GM12878 (cell line): ENCODE results near the gene TNKS2. TPM values are rescaled to one million over a fixed set of nuclear protein-coding genes. Genes with fewer than 3 reads are reported as not detected.

Experiments
- ATAC-seq: fragments of 200-7000 bp; cut with Tn5 transposase; 3 replicates; pipeline ENCODE4 v1.9.1; 2020; ENCODE audit warnings: mild to moderate bottlenecking, moderate library complexity
- BruUV-seq: library from RNA; stranded (reverse); fragments of 400-500 nt; replicated peaks from 2 replicates; lab custom pipeline; 2021; lab: Mats Ljungman, UMichigan
- CTCF ChIA-PET: fragments of 300-600 bp; sonication (Branson Sonifier 250); formaldehyde crosslinking; extraction: SDS; loops from one replicate; lab custom pipeline; 2021; ENCODE audit warnings: inconsistent platforms; lab: Yijun Ruan, JAX
- POLR2A ChIA-PET: fragments of 350-600 bp; formaldehyde crosslinking; extraction: SDS; loops from one replicate; lab custom pipeline; 2021; ENCODE audit warnings: inconsistent platforms; lab: Charles Lee
- RAD21 ChIA-PET: fragments of 300-600 bp; sonication (Branson Sonifier 250); formaldehyde crosslinking; loops from one replicate; lab custom pipeline; 2023; ENCODE audit warnings: antibody characterized with exemption; ENCODE audit not compliant: unreplicated experiment; lab: Charles Lee
- SMC1A ChIA-PET: fragments of 300-600 bp; sonication (Branson Sonifier 250); formaldehyde crosslinking; loops from one replicate; lab custom pipeline; 2023; ENCODE audit not compliant: unreplicated experiment, uncharacterized antibody; lab: Charles Lee
- DNase-seq: peaks from one replicate; pipeline ENCODE4 v3.0.0-alpha.2; 2011; ENCODE audit warnings: low read depth, low spot score
- FAIRE-seq: peaks from 3 replicates; lab custom pipeline; 2011; peaks lifted over from hg19 to GRCh38; lab: Jason Lieb, UNC
- H2AFZ ChIP-seq: 2 replicates; pipeline ENCODE4 v1.6.0; 2011; ENCODE audit warnings: low read depth, low read length, control low read depth; ENCODE audit not compliant: control insufficient read depth
- H3K27ac ChIP-seq: 2 replicates; pipeline ENCODE4 v1.5.1; 2011; ENCODE audit warnings: control low read depth; ENCODE audit not compliant: control insufficient read depth, insufficient read depth
- H3K27me3 ChIP-seq, 2 experiments: replicated peaks in 1 of 2; 2 replicates each; pipeline versions ENCODE4 v1.6.0 to v1.6.1; 2011; ENCODE audit warnings: low read length in 1 of 2; ENCODE audit not compliant: control insufficient read depth in 2 of 2, insufficient read depth in 2 of 2
- H3K36me3 ChIP-seq, 2 experiments: 2 replicates each; pipeline ENCODE4 v1.5.1; 2011; ENCODE audit warnings: low read length in 1 of 2; ENCODE audit not compliant: control insufficient read depth in 2 of 2, insufficient read depth in 2 of 2
- H3K4me1 ChIP-seq: 2 replicates; pipeline ENCODE4 v1.6.1; 2011; ENCODE audit warnings: mild to moderate bottlenecking, low read length, moderate library complexity, mixed read lengths; ENCODE audit not compliant: control insufficient read depth, insufficient read depth
- H3K4me2 ChIP-seq: 2 replicates; pipeline ENCODE4 v1.6.0; 2011; ENCODE audit warnings: control low read depth; ENCODE audit not compliant: control insufficient read depth, insufficient read depth
- H3K4me3 ChIP-seq: fragments of 200-600 bp; sonication (generic); 2 replicates; pipeline ENCODE4 v1.5.1; 2016
- H3K79me2 ChIP-seq: 2 replicates; pipeline ENCODE4 v1.6.0; 2011; ENCODE audit warnings: low read length; ENCODE audit not compliant: control insufficient read depth, insufficient read depth
- H3K9ac ChIP-seq: 2 replicates; pipeline ENCODE4 v1.8.0; 2011; ENCODE audit warnings: low read length, control low read depth, mixed read lengths; ENCODE audit not compliant: control insufficient read depth, insufficient read depth
- H3K9me3 ChIP-seq: replicated peaks from 3 replicates; pipeline ENCODE4 v1.5.1; 2011; ENCODE audit warnings: mild to moderate bottlenecking, low read length; ENCODE audit not compliant: control insufficient read depth, insufficient read depth
- H4K20me1 ChIP-seq: 2 replicates; pipeline ENCODE4 v1.6.0; 2011; ENCODE audit not compliant: control insufficient read depth, insufficient read depth
- BCL3 ChIP-seq: IDR thresholded peaks from 2 replicates; pipeline ENCODE4 v1.6.1; 2011; ENCODE audit warnings: borderline replicate concordance, low read depth, mild to moderate bottlenecking, moderate library complexity, low read length; ENCODE audit not compliant: insufficient read depth, poor library complexity, severe bottlenecking
- EP300 ChIP-seq, 2 experiments: fragments of 150-350 bp in 1 of 2; IDR thresholded peaks; 2 replicates each; pipeline ENCODE4 v1.6.1; 2011 to 2012; ENCODE audit warnings: low read depth in 2 of 2, low read length in 2 of 2, borderline replicate concordance in 1 of 2, improper control_type of control experiment in 1 of 2, inconsistent platforms in 1 of 2; ENCODE audit not compliant: control insufficient read depth in 1 of 2
- IKZF1 ChIP-seq: fragments of 450-650 bp; conservative IDR thresholded peaks from 2 replicates; pipeline ENCODE4 v1.6.1; 2017; ENCODE audit warnings: antibody characterized with exemption, mild to moderate bottlenecking
- MYC ChIP-seq: IDR thresholded peaks from 2 replicates; pipeline ENCODE4 v1.6.1; 2011; ENCODE audit warnings: mild to moderate bottlenecking, low read length, moderate library complexity, inconsistent platforms; ENCODE audit not compliant: insufficient read depth, insufficient replicate concordance, insufficient read length, severe bottlenecking
- PAX8 ChIP-seq: fragments of 450-650 bp; IDR thresholded peaks from 2 replicates; pipeline ENCODE4 v1.6.1; 2017; ENCODE audit warnings: mild to moderate bottlenecking, moderate library complexity
- RFX5 ChIP-seq: IDR thresholded peaks from 2 replicates; pipeline ENCODE4 v1.6.1; 2011; ENCODE audit warnings: low read depth, low read length, improper control_type of control experiment
- SMARCA5 ChIP-seq: fragments of 450-650 bp; IDR thresholded peaks from 2 replicates; pipeline ENCODE4 v1.6.1; 2017; ENCODE audit warnings: mild to moderate bottlenecking
- SPI1 ChIP-seq: IDR thresholded peaks from 2 replicates; pipeline ENCODE4 v1.6.1; 2011; ENCODE audit warnings: low read depth, mild to moderate bottlenecking, low read length, moderate library complexity, borderline replicate concordance; ENCODE audit not compliant: insufficient read depth
- TCF12 ChIP-seq: IDR thresholded peaks from 2 replicates; pipeline ENCODE4 v1.6.1; 2011; ENCODE audit warnings: low read depth, mild to moderate bottlenecking, low read length
- TCF3 ChIP-seq: IDR thresholded peaks from 2 replicates; pipeline ENCODE4 v1.6.1; 2012; ENCODE audit warnings: low read depth, mild to moderate bottlenecking, low read length, borderline replicate concordance; ENCODE audit not compliant: insufficient read depth
- ZBTB11 ChIP-seq: fragments of 450-650 bp; formaldehyde crosslinking; IDR thresholded peaks from 2 replicates; pipeline ENCODE4 v1.5.0; 2022; ENCODE audit warnings: mild to moderate bottlenecking, missing genetic modification characterization
- ZZZ3 ChIP-seq: IDR thresholded peaks from 2 replicates; pipeline ENCODE4 v1.6.1; 2011; ENCODE audit warnings: low read depth; ENCODE audit not compliant: control insufficient read depth, insufficient read length
- WGBS: methylation state at CpG from one replicate; pipeline ENCODE4 v1.1.6; 2016; ENCODE audit warnings: low lambda C conversion rate; ENCODE audit not compliant: insufficient replicate concordance, insufficient coverage; ENCODE audit errors: missing lambda C conversion rate; 5-methylcytosine and 5-hydroxymethylcytosine counted together
- in situ Hi-C: fragments of 300-500 bp; cut with MboI; formaldehyde crosslinking; loops from 9 replicates; pipeline ENCODE4 v1.14.3; 2018; ENCODE audit warnings: mixed read lengths
- intact Hi-C: fragments of 100-400 bp; cut with micrococcal nuclease; formaldehyde crosslinking; loops from one replicate; pipeline ENCODE4 v1.14.2; 2022; ENCODE audit not compliant: unreplicated experiment
- polyA plus RNA-seq, 11 experiments: library from polyadenylated mRNA; depleted of rRNA in 4 of 11; unstranded in 6 of 11; stranded (reverse) in 5 of 11; fragments of >200 nt; fragmentation: Nextera tagmentation in 4 of 11; fragmentation: Illumina TruSeq in 1 of 11; extraction: Ambion mirVana in 4 of 11; extraction: Trizol in 1 of 11; gene quantifications; 1 replicate in 1 of 11; 2 replicates in 10 of 11; pipeline versions ENCODE4 v1.2.1 to v1.2.3, GENCODE V29; 2011 to 2016; ENCODE audit warnings: inconsistent platforms in 2 of 11, missing spikeins in 2 of 11, low read depth in 1 of 11
- total RNA-seq, 4 experiments: library from RNA; depleted of rRNA in 3 of 4; stranded (reverse); fragments of >200 nt in 3 of 4; fragmentation: Illumina TruSeq in 1 of 4; extraction: Trizol in 1 of 4; gene quantifications; 2 replicates each; pipeline versions ENCODE4 v1.2.1 to v1.2.3, GENCODE V29; 2013 to 2021

Gene TNKS2
- total and polyA plus RNA-seq, 10 of the 15 experiments (the other 5 are each of a cell fraction or from before 2014, with no cell fraction given) = 2.9 to 24.2 (median 6.9) TPM

GRCh38 chr10:91761721-91762120 lies 36.5 kb upstream of the TNKS2 start:
- H4K20me1 ChIP-seq = no peaks in the 10 kb centered on the region
- RAD21 ChIA-PET = interaction anchor here (4.2 kb wide), 1 partner anchor 150 kb away, joined by 33 read pairs; no protein-coding TSS in a partner anchor
- WGBS = 14% methylated on average over 1 of the region's 1 CpG
- no peak overlapping the region for H3K9ac ChIP-seq
- no peaks in the 10 kb centered on the region for H3K4me1 ChIP-seq
- intact Hi-C loops (no loop called here), in situ Hi-C loops (no loop called here)
- H3K27ac ChIP-seq = no peak overlapping the region
- no peak overlapping the region for H3K4me3 ChIP-seq
- TF ChIP-seq MYC (no peak), SMARCA5 (no peak), TCF12 (no peak), TCF3 (no peak), RFX5 (no peak), ZZZ3 (no peak), IKZF1 (no peak), ZBTB11 (CRISPR knock-in tag) (no peak), BCL3 (no peak), PAX8 (no peak), SPI1 (no peak), EP300 (IDR thresholded peaks at IDR 0.05; ENCODE audit: borderline replicate concordance in 1 of 2, control insufficient read depth in 1 of 2, low read depth in 2 of 2, low read length in 2 of 2) (no peak)
- no TSS peak for BruUV-seq
- DNase-seq (no peak), FAIRE-seq (no peak), ATAC-seq (no peak)
- H3K79me2 ChIP-seq = no peaks in the 10 kb centered on the region
- SMC1A ChIA-PET = no interaction called here
- H3K4me2 ChIP-seq = no peak overlapping the region
- no peak overlapping the region for H2AFZ ChIP-seq
- no peaks in the 10 kb centered on the region for H3K36me3 ChIP-seq
- no peaks in the 10 kb centered on the region for H3K9me3 ChIP-seq
- CTCF ChIA-PET = no interaction called here
- POLR2A ChIA-PET = no interaction called here
- no peaks in the 10 kb centered on the region for H3K27me3 ChIP-seq
